VCaP (cell line): ENCODE results near the gene ZNF282.

Experiments
- H3K27ac ChIP-seq: fragments of 450-650 bp; 2 replicates; pipeline ENCODE4 v1.5.1; 2017
- CTCF ChIP-seq: fragments of 450-650 bp; conservative IDR thresholded peaks from 2 replicates; pipeline ENCODE4 v1.5.1; 2017; ENCODE audit warnings: mild to moderate bottlenecking, moderate library complexity

The ZNF282 gene

GRCh38 chr7:149195180-149196150 lies at the start of gene ZNF282:
Gene ZNF282 (plus strand): TSS chr7:149195546. CDS start chr7:149195590, 44 bp downstream.
- peak; percentile 91 for TF ChIP-seq CTCF
- peak within 1 kb of the TSS; percentile 99 for H3K27ac ChIP-seq

- TF ChIP-seq CTCF = peak; percentile 99
- H3K27ac ChIP-seq = peak within 1 kb of the TSS; percentile 92
Measured at GRCh38 chr7:149147072-149147751, 48.1 kb upstream of the ZNF282 start, which contains the start of gene ZNF398. Gene ZNF398 (plus strand): TSS chr7:149147453. CDS start chr7:149147743, 290 bp downstream.

- H3K27ac ChIP-seq = peak overlapping the region; percentile 92
- no peak for TF ChIP-seq CTCF
Measured at GRCh38 chr7:149147752-149148653, 47.3 kb upstream of the ZNF282 start.

- no peak overlapping the region for H3K27ac ChIP-seq
- no peak for TF ChIP-seq CTCF
Measured at GRCh38 chr7:149150981-149151380, 44.4 kb upstream of the ZNF282 start.

- peak overlapping the region; percentile 49 for H3K27ac ChIP-seq
- no peak for TF ChIP-seq CTCF
Measured at GRCh38 chr7:149153346-149153745, 42.0 kb upstream of the ZNF282 start.

GRCh38 chr7:149154056-149154455 lies 41.3 kb upstream of the ZNF282 start:
- peak overlapping the region; percentile 49 for H3K27ac ChIP-seq
- no peak for TF ChIP-seq CTCF
